NCI-H510A treated with DMSO at 0.1 percent for 48 hours (cell line): ENCODE results near the gene UBAC2.

ENCODE experiments used
- DNase-seq: peaks from one replicate; lab custom pipeline; 2025; lab: John Stamatoyannopoulos, UW

UBAC2 gene

DNA sequence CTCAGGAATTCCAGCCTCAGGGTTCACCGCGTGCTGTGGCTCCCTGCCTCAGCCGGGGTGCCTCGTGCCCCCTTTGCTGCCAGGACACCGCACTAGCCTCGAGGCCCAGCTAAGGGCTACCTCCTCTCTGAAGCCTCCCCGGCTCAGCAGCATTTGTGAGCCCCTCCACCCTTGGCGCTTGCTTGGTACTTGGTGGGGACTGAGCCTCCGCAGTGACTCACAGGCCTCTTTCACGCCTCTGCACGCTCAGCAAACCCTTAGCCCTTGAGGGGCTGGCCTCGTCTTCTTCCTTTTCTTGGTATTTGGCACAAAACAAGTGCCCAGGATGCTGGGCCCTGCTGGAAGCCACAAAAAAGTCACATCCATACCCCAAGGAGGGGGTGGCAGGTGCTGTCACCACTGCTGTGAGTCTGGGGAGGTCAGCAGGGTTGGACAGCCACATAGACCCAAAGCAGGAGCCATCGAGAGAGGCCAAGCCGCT, 215.2 kb downstream of the UBAC2 start:
- no peak for DNase-seq

DNA sequence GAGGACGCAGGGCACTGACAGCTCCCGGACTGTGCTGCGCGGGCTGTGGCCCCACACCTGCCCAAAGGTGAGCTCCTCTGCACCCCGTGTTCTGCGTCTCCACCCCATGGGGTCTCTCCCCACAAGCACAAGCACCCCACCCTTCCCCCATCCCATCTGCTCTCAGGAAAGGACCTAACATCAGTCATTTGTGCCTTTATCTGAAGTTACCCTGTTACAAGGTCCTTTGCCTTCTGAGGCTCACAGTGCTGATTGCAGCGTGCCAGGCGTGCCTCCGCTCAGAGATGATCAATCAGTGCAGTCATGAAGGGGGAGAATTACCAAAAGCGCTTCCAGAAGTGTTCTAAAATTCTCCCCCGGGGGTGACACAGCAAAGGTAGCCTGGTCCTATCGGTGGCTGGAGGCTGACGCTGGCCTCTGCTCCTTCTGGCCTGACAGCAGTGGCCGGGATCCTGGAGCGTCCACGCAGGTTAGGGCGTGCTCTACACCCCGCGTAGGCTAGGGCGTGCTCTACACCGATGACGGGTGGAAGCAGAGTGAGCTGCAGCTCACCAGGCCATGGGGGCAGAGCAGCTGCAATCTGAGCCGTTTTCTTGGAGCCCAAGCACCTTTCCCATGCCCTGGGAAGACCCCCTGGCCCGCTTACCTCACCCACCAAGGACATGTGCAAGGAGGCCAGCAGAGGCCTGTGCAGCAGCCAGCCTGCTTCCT, 215.9 kb downstream of the UBAC2 start:
- DNase-seq, result no peak

DNA sequence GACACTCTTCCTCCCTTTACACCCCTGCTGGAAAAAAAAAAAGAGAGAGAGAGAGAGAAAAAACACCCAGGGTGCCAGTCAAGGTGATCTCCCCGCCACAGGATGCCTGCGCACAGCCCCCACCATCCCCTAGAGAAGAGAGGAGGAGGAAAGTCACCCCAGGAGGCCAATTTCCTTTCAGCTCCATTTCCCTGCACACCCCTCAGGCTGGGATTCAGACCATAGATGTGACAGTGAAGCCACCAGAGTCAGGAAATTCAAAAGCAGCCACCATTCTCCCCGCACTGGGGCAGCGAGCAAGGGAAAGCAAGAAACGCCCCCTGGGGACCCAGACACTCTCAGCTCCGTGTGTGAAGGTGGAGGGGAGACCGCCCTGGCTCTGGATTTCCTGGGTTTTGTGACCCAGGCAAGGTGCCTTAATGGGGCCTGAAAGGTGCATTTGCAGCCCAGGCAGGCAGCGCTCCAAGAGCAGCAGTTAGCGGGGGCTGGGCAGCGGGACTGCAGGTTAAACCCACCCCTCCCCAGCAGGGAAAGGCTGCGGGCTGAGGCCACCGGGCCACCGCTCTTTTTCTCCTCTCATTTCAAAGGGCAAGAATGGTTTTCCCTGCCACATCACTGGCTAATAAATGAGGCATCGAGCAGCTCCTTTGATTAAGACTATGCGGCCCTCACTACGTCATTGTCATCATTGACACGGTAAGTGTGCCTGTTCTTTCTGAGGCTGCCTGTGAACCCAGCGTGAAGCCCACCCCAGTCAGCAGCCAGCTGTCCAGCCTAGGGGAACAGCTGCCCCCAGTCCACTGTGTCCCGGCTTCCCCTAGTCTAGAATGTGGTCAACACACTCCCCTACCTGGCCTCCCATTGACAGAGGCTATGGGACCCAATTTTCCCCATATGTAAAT, 216.8 kb downstream of the UBAC2 start:
- DNase-seq, result no peak

DNA sequence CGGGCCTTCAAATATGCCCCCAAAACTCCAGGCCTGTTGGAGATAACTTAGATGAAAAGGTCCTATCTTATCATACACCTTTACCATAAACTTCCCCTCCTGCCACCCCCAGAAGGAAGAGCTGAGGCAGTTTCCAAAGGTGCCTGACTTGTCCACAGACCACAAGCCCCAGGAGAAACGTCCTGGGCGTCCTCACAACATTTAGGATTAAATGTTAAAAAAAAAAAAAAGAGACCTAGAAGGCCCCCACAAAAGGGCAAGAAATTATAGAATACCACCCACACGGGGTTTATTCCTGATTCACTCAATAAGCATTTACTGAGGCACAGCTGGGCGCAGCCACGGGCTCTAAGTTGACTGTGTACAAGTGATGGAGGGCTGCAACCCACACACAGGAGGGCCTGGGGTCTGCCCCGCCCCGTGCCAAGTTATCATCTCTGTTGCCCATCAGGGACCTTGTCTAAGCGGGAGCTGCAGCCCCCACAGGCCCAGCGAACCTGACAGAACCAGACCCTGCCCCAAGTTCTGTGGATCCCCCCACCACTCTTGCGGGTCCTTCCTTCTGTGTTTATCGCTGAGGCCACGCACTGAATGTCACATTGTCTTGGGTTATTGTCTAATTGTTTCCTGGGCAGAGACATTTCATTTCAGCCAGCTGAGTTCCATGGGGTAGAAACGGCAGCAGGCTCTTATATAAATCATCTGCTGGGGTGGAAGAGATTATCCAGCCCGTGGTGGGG, 217.6 kb downstream of the UBAC2 start:
- DNase-seq, result no peak

DNA sequence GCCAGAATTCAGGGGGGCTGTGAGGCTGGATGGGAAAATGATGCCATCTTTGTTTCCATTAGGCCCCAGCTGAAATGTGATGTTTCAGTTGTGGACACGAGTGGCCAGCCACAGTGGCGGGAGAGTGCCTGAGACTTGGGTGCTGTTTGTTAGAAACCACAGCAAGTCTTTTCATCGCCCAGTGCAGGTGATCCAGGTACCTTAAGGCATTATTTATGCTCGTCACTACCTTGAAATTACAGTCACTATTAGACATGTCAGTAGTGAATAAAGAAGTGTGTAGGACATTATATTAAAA, 218.1 kb downstream of the UBAC2 start:
- no peak for DNase-seq

DNA sequence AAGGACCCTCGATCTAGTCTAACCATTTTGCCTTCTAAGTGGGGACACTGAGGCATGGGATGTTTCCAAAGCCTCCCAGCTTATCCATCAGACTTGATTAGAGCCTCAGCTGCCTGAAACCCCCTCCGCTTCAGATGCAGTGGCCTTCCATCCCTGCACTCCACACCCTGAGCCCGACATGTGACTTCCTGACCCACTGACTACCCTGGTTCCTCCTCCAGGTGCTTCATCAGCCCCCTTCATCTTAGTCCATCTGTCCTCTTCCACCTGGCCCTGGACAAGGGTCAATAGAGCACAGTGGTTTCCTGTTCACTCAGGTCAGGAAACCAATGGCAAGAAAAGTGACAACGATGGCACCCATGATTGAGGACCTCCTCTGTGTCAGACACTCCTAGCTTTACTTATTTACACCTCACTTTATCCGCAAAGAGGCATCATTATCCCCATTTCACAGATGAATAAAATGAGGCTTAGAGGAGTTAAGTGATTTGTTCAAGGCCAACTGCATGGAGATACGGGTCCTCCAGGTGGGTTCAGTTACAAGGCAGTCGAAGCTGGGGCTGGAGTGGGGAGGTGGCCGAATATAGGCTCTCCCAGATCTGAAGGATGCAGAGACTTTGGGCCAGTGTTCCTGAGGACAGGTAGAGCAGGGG, 219.1 kb downstream of the UBAC2 start:
- DNase-seq, result no peak

DNA sequence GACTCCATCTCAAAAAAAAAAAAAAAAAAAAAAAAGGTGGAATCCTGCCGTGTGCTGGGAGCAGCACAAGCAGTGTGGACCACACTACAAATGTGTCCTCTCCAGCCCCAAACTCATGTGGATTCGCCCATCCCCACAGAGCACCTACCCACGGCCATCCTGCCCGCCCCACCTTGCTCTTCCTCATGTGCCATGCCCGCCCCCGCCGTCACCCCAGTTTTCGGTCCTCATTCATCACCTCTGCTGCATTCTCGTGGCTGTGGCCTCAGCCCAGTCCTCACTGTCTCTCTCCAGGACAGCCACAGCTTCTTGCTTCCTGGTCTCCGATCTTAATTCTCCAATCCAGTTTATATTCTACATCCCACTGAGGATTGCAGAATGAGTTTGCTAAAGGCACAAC, 220.6 kb downstream of the UBAC2 start:
- no peak for DNase-seq

DNA sequence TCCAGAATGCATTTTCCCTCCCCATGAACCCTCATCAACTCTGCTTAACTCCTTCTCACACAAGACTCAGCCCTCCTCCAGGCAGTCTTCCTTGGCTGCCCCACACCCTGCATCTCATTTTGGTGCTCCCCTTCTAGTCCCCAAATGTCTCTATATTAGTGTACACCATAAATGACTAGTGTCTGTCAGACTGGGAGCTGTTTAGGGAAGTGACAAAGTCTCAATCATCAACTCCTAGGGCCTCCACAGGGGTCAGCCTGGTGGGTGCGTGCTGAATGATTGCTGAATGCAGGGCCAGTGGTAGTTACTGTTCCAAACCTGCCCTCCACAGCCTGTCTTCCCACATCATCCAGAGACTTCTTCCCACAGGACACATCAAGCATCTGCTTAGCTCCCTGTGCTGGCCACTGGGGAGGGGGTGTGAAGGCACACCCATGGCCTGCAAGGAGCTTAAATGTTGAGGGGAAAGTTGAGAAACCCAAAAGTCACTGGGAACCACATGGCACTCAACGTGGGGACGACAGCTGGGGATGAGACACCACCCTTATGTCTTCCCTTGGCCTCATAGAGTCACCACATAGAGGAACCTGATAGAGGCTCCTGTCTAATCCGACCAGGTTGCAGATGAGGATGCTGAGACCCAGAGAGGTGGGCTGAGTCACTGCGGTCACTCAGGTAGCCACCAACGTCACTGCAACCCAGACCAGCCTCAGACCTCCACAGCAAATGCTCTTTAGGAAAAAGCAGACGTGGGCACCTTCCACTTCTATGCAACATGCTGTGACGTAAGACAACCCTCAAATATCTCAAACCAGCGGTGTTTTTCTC, 221.3 kb downstream of the UBAC2 start:
- DNase-seq, result no peak

DNA sequence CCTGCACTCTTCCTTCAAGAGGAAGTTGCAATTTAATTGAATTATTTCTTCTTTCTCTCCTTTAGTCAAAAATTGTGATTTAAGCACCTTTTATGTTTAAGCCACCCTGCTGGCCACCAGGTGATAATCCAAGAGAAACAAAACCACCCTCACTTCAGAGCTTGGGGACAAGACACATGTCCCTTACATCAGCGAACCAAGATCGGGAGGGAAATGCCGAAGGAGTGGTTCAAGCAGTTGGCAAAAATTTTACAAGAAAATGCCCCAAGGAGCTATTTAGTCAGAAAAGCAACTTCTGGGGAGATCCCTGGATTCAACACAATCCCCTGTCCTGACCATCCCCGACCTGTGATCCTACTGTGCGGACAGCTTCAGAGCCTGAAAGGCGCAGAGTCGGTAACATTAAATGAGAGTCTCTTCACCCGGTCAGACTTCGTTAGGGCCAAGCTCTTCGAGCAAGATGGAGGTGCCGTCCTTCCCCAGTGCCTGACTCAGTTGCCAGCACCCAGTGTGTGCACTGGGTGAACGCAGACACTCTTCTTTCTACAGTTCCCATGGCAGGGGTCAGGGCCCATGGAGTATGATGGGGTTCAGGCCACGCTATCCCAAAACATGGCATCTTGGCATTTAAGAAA, 222.0 kb downstream of the UBAC2 start:
- no peak for DNase-seq

DNA sequence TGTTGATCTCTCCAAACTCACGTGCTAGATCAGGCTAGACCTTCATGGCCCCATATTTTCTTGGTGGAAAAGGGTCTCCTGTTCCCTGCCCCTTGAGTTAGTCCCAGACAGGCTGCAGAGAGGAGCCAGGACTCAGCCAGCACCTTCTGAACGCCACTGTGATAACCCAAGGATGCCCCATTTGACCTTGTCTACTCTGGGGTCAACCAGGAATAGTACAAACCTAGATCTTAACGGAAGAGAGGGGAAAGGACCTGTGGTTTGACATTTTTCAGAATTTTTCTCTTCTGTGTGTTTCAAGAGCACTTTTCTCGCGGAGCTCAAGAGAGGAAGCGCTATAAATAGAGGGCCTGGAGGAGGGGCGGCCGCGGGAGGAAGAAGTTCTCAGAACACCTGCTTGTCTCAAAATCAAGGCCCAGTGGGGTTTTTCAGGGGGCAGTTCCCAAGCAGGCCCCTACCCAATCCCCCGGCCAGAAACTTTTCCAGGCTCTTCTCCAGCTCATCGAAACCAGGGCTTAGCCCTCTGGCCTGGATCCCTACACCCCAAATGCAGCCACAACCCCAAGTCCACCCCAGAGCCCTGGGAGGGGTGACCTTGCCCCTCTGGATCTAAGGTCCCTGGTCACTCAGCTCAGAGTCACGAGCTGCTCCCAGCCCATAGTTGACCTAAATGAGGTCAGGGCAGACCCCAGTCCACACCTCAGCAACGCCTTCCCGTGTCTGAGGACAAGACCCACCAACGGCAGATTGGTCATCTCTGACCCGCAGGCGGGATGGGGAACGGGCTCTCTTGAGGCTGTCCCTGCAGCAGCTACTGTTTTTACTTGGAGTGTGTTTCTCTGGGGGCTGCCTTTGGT, 225.1 kb downstream of the UBAC2 start:
- no peak for DNase-seq

DNA sequence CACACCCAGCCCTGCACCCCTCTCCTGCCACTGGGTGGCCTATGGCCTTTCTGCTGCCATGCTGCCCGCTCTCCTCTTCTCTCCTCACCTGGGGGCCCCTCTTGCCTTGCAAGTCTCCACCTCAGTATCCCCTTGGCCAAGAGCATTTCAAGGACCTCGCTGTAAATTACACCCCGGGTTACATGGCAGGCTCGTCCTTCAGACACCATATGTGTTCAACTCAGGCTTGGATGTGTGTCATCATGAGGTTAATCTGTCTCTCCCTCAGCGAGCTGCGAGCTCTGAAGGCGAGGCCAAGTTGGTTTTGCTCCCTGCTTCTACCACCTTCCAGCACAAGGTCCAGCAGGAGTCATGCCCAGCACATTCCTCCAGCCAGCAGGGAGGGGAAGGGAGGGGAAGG, 225.8 kb downstream of the UBAC2 start:
- DNase-seq, result no peak

DNA sequence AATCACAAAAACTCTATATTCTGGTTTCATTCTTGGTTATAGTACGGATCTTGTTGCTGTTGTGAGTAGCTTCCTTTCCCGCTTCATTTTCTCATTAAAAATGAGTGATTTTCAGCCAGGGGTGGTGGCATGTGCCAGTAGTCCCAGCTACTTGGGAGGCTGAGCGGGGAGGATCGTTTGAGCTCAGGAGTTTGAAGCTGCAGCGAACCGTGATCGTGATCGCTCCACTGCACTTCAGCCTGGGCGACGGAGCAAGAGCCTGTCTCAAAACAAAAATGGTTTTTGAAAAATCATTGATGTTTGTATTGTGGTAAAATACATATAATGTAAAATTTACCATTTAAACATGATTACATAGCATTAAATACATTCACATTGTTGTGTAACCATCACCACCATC, 229.0 kb downstream of the UBAC2 start:
- DNase-seq, result no peak

DNA sequence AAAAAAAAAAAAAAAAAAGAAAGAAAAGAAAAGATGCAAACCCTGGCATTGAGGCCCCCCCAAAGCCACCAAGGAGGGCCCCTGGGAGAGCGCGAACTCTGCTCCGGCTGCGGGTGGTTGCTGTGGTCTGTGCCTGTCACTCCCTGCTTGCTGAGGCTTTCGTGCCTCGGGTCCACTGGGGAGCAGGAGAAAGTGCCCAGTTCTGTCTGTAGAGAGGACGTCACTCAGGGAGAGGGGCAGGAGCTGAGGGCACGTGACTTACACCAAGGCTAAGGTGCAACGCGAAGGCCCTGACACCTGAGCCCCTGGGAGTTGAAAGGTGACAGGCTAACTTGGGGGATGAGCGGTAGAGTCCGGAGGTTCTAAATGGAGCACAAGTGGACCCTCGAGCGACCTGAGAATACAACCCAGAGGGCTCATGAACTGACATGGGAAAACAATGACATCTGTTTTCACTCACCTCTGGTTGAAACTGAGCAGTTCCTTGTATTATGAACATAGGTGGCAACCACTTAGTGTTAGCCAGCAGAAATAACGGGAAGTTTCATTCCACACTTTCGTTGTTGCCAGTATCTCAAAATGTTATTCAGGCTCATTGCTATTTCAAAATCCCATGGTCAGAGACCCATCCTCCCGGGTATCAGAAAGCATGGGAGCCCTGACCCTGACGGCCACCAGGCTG, 231.4 kb downstream of the UBAC2 start:
- no peak for DNase-seq

DNA sequence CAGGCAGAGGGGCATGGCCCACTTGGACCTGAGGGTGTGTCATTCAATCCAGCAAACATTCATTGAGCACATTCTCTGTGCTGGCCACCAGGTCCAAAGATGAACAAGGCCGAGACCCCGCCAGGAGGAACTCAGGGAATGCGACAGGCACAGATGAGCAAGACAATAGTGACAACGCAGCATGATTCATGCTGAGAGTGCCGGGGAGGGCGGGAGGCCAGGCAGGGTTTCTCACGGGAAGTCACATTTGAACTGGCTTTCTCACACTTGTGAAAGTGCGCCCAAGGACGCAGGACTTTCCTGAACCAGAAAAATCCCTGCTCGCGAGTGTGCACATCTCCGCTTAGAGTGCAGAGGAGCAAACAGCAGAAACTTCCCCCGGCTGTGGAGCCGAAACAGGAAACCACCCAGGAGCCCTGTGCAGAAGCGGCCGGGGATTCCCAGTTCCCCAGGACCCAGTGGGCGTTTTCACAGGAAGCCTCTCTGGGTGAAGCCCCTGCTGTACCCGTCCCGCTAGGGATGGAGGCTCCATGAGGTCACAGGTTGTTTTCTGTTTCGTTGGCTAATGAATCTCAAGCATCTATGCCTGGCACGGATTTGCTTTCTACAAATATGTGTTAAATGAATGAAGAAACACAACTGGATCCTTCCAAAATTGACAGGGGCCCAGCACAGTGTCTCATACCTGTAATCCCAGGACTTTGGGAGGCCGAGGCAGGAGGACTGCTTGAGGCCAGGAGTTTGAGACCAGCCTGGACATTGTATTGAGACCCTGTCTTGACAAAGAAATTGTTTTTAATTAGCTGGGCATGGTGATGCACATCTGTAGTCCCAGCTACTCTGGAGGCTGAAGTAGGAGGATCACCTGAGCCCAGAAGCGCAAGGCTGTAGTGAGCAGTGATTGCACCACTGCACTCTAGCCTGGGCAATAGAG, 232.2 kb downstream of the UBAC2 start:
- no peak for DNase-seq

DNA sequence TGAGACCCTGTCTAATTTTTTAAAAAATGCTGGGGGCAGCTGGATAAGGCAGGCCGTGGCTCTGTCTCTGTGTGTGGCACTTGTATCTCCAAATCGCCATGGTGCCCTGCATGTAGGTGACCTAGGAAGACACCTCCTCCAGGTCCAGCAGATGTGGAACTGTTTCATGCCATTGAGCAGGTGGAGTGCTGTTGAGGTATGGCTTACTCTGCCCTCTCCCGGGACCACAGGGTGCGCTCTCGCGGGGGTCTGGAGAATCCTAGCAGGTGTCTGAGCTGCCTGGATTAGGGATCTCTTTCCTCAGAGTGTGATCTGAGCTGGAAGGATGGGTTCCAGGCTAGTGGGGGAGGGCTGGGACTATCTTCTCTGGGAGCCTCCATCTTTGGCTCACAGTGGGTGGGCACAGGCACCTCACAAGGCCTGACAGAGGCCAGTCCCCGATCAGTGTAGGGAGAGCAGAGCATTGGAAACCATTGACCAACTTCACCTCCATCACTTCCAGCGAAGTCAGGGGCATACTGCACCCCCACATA, 233.0 kb downstream of the UBAC2 start:
- DNase-seq, result no peak

DNA sequence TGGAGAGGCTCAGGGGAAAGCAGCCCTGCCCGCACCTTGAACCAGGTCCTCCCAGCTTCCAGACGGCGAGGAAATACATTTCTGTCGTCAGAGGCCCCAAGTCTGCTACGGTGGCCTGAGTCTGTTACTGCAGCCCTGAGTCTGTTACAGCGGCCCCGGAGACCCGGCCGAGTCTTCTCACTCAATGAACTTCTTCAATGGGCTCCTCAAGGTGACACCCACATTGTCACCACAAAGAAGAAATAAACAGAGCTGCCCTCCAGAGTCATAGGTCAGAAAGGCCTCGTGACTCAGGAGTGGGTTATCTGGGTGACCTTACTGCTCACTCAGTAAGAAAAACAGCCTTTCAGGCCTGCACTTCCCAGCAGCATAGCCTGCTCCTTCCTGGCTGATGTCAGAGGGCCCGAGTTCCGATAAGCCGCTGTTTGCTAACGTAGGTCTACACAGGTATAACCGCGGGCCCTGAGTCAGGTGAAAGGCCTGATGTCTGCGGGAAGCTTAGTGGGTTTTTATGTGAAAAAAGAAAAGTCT, 233.7 kb downstream of the UBAC2 start:
- DNase-seq, result no peak

DNA sequence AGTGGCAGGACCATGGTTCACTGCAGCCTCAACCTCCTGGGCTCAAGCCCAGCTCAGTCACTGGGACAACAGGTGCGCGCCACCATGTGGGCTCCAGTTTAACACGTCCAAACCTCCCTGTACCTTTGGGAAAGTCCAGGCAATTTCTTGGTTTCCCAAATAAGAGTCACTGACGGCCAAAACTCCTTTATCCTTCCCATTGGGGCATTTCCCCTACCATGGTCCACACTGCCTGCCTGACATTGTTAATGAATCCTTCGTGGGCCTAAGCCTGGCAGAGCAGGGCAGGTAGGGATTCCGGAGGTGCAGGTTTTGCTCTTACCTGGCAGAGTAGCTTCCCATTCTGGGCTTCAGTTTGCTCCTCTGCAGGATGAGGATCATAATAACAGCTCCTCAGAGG, 234.5 kb downstream of the UBAC2 start:
- no peak for DNase-seq

DNA sequence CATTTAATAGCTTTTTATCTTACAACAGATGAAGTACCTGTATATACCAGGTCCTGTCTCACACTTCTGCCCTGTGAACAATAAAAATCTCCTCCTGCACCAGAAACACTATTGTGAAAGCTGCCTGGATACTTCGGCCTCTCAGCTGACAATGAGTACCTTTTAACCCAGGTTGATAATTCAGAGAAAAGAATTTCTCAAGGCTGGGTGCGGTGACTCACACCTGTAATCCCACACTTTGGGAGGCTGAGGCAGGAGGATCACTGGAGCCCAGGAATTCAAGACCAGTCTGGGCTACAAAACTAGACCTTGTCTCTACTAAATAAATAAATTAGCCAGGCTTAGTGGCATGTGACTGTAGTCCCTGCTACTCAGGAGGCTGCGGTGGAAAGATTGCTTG, 235.3 kb downstream of the UBAC2 start:
- DNase-seq, result no peak
